Measurements from ENCODE around the gene HAND2. TPM values are rescaled to one million over a fixed set of nuclear protein-coding genes. Genes with fewer than 3 reads are reported as not detected.

The HAND2 gene
- total RNA-seq, 1 experiment from 2014 or later, result 0.17 TPM

GRCh38 chr4:173503330-173504180 lies 26.5 kb downstream of the HAND2 start:
- DNase-seq (ENCODE audit: low read depth), result no peak

GRCh38 chr4:173502282-173502681 lies 27.7 kb downstream of the HAND2 start:
- no peak for DNase-seq (ENCODE audit: low read depth)

GRCh38 chr4:173501592-173502150 lies 28.4 kb downstream of the HAND2 start:
- DNase-seq (ENCODE audit: low read depth), result no peak

DNA sequence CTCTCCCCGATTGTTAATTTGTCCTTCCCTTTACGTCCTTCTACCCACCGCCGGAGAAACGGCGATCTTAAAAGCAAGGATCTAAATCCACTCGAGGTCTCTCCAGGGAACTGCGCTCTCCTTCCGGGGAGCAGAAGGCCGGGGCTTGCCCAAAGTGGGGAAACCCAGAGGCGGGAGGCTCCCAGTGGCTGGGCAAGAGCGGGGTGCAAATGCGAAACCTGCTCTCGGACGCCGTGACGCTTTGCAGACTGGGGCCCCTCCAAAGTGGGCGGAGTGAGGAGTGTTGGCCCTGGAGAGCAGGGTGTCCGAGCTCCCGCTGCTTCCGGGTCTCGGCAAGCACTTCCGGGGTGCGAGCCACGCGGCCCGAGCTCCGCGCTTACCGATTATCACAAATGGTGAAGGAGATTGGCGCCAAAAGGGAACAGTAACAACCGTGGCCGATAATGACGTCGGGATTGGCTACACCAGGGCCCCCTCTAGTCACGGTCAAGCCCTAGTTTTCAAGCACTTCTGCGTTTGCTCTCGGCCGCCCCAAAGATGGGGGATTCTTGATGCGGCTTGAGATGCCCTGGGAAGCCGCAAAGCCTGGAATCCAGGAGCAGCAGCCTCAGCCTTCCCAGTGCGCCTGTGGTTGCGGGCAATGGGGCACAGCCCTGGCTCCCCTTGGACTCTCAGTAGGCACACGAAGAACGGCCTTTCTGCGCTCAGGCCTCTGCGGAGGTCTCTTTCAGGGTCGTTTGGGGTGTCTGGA lies 29.0 kb downstream of the HAND2 start:
- DNase-seq (ENCODE audit: low read depth), result no peak

DNA sequence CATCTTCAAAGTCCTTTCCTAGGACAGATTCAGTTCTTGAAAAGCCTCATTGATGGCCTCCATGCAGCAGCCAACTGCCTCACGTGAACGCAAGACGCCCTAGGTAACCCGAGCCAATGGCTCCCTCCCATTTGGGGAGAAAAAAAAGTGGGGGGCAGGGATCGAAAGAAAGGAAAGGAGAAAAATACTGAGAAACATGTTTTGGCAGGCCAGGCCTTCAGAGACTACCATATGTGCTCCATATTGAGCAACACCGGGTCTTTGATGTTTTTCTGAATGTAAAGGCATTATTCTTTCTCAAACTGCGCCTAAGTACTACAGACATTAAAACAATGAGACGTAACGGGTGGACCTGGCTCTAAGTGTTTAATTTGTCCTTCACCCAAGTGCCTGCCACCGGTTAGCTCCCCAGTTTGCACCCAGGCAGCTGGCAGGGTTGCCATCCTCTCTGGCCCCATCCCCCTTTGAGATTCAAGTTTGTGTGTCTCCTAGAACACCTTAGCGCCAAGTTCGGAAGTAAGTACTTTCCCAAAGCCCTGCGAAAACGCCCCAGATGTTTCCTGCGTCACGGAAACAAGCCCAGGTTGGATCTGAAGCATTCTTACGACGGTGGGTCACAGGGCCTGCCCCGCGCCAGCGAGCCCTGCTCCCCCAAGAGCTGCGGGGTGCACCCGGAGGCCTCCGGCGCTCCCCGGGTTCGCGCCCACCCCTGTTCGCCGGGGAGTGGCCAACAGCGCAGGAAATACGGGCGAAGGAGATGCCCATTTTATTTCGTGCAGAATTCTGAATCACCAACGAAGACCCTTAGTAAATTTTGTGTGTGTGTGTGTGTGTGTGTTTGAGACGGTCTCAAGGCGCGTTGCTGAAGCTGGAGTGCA lies 30.1 kb downstream of the HAND2 start:
- DNase-seq (ENCODE audit: low read depth), result no peak

DNA sequence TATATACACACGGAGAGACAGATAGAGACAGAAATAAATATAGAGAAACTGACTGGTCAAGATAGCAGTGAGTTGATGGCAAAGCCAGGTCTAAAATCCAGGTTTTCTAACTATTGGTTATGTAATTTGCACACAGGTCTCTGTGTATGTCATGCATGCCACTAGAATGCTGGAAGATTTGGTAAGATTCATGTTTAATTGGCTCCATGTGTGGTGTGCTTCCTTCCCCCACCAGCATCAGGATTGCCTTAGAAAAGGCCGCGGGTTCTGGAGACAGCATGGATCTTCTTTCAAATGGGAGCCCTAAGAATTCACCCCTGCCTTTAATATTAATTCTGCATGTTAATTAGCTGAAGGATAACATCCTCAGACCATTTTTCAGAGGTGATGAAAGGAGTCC lies 31.3 kb downstream of the HAND2 start:
- no peak for DNase-seq (ENCODE audit: low read depth)

GRCh38 chr4:173498023-173498422 lies 32.0 kb downstream of the HAND2 start:
- no peak for DNase-seq (ENCODE audit: low read depth)

DNA sequence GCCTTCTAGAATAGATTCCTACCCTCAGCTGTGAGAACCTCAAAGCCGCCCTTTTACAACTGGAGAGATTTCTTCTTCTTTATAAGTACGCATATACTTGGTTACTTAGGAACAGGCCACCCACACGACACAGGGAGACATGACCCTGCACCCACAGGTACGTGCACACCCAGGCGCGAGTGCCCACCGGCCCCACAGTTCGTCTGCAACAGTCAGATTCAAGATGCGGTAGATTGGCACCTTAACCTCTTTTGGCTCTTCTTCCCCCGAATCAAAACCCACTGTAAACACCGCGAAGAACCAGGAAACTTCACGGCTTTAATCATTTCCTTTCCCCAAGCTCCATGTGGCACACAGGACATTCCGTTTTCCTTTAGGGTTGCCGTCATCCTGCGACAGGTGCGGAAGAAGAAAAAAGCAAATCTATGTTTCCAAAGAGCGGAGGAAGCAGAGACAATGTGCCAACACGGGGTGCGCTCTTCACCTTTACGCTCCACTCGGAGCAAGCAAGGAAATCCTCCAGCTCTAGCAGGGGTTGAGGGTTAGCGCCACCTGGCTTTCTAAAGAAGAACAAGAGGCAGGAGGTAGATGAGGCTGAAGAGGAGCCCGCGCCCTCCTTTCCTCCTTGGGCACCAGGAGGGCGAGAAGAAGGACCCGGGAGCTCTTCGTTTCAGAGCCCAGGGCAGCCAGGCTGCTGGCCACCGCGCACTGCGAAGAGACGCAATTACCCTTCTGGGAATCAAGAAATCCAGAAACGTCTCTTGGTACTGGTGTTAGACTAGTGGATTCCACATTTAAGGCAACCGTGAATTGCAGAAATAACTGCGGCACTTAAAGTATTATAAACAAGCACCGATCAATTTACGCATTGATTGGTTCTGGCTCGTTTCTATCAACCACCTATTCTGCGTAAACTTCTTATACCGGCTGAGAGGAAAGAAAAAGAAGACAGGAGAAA lies 35.7 kb downstream of the HAND2 start:
- peak; percentile 71 for DNase-seq (ENCODE audit: low read depth)

GRCh38 chr4:173493041-173493440 lies 37.0 kb downstream of the HAND2 start:
- DNase-seq (ENCODE audit: low read depth), result no peak

GRCh38 chr4:173492315-173492714 lies 37.7 kb downstream of the HAND2 start:
- no peak for DNase-seq (ENCODE audit: low read depth)

GRCh38 chr4:173490817-173491528 lies 39.1 kb downstream of the HAND2 start:
- DNase-seq (ENCODE audit: low read depth), result peak; percentile 98

DNA sequence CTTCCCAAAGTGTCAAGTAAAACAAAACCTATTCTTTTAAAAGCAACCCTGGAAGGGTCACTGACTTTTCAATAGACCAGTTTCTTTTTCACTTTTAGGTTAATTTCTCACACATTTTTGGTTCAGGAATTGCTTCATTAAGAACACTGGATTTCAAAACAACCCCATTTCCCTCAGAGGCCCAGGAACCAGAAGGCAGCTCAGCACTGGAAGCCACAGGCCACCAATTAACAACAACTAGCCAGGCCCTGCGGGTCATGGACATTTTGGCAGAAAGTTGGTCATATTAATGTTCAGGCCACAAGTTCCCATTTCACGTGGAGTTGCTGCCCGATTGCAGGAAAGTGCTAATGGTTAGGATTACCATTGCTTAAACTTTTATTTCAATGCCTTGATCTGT lies 39.8 kb downstream of the HAND2 start:
- no peak for DNase-seq (ENCODE audit: low read depth)

- peak; percentile 72 for DNase-seq (ENCODE audit: low read depth)
Measured at GRCh38 chr4:173489514-173489913, 40.5 kb downstream of the HAND2 start.

GRCh38 chr4:173488656-173489055 lies 41.4 kb downstream of the HAND2 start:
- DNase-seq (ENCODE audit: low read depth), result peak; percentile 51

DNA sequence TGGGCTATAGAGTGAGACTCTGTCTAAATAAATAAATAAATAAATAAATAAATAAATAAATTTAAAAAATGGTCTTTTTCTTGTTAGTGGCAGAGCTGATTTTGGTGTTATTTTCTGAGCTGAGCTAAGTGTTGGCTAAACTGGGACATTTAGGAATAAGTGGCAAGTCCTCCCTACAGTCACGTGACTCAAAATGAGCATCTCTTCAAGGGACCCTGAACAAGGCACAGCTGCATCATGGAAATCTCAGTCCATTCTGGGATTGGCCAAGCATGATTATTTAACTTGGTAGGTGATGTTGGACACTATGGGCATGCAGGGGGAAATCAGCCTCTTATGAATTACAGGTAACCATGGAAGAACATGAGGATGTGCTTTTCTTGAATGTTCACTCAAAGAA lies 42.0 kb downstream of the HAND2 start:
- DNase-seq (ENCODE audit: low read depth), result no peak

GRCh38 chr4:173486714-173487392 lies 43.2 kb downstream of the HAND2 start:
- no peak for DNase-seq (ENCODE audit: low read depth)

- DNase-seq (ENCODE audit: low read depth), result peak; percentile 53
Measured at GRCh38 chr4:173485164-173485563, 44.9 kb downstream of the HAND2 start.

DNA sequence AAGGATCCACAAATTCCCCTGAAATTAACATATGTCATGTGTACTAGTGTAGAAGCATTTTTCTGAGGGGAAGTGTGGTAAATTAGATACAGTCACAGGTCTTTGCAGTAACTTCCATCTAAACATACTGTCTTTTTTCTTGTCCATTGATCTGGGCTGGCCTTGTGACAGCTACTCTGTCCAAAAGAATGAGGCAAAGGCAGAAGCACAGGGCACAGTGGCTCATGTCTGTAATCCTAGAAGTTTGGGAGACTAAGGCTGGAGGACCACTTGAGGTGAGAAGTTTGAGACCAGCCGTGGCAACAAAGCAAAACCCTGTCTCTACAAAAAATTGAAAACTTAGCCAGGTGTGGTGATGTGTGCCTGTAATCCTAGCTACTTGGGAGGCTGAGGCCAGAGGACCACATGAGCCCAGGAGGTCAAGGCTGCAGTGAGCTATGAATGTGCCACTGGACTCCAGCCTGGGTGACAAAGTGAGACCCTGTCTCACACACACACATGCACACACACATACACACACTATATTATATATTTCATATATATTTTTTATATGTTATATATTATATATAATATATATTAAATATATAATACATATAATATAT lies 47.6 kb downstream of the HAND2 start:
- DNase-seq (ENCODE audit: low read depth), result no peak

DNA sequence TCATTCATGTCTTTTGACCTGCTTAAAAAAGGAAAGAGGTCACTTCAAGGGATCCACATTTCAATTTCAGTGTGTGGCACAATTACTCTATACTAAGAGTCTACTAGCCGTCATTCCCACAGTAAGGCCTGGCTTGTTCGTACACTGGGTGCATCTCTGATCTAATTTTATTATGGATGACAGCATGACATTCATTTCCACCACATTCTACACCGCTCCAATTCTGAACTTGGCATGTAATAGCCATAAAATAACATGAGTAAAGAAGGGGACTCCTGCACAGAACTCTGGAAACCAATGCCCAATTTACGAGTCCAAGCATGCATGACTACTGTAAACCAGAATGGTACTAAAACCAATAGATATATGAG lies 51.1 kb downstream of the HAND2 start:
- DNase-seq (ENCODE audit: low read depth), result no peak

Data from LHCN-M2 (cell line).